GM12892 (cell line): ENCODE data around the gene MRGPRX4.
"Not testable (repeated sequence)": the region's sequence is repeated elsewhere in the genome, so short reads cannot be mapped to it uniquely, and the experiment has no call there.

Experiments used
- POLR2A ChIP-seq: IDR thresholded peaks from 2 replicates; pipeline ENCODE4 v1.6.1; 2011; ENCODE audit warnings: low read depth, low read length, control low read depth
- POLR2AphosphoS5 ChIP-seq: IDR thresholded peaks from 2 replicates; pipeline ENCODE4 v1.6.1; 2011; ENCODE audit warnings: low read depth, low read length, control low read depth

DNA sequence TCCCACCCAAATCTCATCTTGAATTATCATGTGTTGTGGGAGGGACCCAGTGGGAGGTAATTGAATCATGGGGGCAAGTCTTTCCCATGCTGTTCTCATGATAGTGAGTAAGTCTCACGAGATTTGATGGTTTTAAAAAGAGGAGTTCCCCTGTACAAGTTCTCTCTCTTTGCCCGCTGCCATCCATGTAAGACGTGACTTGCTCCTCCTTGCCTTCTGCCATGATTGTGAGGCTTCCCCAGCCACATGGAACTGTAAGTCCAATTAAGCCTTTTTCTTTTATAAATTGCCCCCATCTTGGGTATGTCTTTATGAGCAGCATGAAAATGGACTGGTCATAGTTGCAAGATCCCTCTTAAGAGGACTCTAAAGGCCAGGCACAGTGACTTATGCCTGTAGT lies 25.1 kb downstream of the MRGPRX4 start:
- TF ChIP-seq POLR2A, POLR2AphosphoS5: not testable (repeated sequence)
